NCI-H774 (cell line): ENCODE measurements around the gene TNRC6C.

Source experiments
- DNase-seq: peaks from one replicate; lab custom pipeline; 2025; lab: John Stamatoyannopoulos, UW

Gene TNRC6C

DNA sequence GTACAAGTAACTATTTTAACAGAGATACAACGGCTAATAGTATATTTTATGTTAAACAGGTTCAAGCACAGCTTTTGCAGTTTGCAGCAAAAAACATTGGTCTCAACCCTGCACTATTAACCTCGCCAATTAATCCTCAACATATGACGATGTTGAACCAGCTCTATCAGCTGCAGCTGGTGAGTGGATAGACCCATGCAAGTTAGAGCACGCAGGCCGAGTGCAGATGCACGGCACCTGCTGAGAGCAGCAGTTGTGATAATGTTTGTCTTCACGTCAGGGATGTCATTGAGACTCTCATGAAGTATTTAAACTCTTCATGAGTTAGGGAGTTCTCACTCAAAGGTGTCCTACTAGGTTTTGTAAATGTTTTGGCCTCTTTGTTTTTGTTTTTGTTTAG lies 124.5 kb downstream of the TNRC6C start:
- DNase-seq, result peak; percentile 70

DNA sequence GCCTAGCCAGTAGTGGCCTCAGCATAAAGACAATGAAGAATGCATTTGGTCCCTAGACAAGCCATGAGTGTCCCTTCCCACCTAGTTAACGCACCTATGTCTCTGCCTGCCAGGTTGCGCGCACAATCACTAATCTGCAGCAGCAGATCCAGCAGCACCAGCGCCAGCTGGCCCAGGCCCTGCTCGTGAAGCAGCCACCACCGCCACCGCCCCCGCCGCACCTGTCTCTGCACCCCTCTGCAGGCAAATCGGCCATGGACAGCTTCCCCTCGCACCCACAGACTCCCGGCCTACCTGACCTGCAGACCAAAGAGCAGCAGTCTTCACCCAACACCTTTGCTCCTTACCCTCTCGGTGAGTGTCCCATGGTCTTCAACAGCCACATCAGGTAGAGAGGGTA lies 128.2 kb downstream of the TNRC6C start:
- no peak for DNase-seq

- DNase-seq, result no peak
These were observed 130.0 kb downstream of the TNRC6C start for GRCh38 chr17:78088529-78088928.

- DNase-seq, result no peak
These were observed 131.2 kb downstream of the TNRC6C start for GRCh38 chr17:78089576-78090281.

GRCh38 chr17:78092794-78093324 lies 134.4 kb downstream of the TNRC6C start:
- DNase-seq, result no peak

DNA sequence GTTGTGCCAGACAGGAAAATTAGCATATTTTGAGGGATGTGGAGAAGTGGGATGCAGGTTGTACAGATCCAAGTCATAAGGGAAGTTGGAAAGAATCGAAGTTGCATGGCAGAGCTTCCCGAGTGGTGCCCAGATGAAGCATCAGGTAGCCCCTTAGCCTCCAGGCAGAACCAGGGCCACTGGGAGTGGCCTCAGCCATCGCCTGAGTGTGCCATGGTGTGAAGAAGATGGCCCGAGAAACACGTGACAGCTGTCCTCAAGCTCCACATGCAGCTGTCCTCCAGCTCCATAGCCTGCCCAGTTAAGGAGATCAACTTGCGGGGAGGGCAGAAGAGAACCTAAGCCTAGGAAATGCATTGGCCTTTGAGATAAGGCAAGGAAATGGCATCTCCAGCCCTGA lies 136.5 kb downstream of the TNRC6C start:
- DNase-seq, result no peak

DNA sequence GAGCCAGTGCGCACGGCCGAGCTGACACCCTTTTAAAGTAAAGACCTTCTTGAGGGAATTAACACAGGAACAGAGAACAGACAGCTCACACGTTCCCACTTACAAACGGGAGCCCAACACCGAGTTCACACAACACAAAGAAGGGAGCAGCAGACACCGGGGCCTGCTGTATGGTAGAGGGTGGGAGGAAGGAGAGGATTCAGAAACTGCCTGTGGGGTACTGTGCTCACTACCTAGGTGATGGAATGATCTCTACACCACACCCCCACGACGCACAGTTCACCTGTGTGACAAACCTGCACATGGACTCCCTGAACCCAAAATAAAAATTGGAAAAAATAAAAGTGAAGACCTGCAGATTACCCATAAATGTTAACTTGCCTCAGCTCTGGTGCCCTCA lies 137.6 kb downstream of the TNRC6C start:
- DNase-seq, result no peak

DNA sequence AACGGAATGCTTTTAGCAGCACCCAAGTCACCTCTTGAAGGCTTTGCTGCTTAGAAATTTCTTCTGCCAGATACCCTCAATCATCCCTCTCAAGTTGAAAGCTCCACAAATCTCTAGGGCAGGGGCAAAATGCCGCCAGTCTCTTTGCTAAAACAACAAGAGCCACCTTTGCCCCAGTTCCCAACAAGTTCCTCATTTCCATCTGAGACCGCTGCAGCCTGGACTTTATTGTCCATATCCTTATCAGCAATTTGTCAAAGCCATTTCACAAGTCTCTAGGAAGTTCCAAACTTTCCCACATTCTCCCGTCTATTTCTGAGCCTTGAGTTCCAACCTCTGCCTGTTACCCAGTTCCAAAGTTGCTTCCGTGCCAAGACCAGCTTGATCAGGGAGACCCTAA lies 142.6 kb downstream of the TNRC6C start:
- no peak for DNase-seq

DNA sequence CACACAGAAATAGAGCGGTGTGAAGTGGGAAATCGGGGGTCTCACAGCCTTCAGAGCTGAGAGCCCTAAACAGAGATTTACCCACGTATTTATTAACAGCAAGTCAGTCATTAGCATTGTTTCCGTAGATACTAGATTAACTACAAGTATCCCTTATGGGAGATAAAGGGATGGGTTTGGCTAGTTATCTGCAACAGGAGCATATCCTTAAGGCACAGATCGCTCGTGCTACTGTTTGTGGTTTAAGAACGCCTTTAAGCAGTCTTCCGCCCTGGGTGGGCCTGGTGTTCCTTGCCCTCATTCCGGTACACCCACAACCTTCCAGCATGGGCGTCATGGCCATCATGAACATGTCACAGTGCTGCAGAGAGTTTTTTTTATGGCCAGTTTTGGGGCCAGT lies 143.0 kb downstream of the TNRC6C start:
- no peak for DNase-seq

GRCh38 chr17:78103311-78103710 lies 144.8 kb downstream of the TNRC6C start:
- DNase-seq, result no peak

GRCh38 chr17:78104540-78104941 lies 146.0 kb downstream of the TNRC6C start:
- DNase-seq, result no peak

GRCh38 chr17:78105101-78105500 lies 146.6 kb downstream of the TNRC6C start:
- no peak for DNase-seq

DNA sequence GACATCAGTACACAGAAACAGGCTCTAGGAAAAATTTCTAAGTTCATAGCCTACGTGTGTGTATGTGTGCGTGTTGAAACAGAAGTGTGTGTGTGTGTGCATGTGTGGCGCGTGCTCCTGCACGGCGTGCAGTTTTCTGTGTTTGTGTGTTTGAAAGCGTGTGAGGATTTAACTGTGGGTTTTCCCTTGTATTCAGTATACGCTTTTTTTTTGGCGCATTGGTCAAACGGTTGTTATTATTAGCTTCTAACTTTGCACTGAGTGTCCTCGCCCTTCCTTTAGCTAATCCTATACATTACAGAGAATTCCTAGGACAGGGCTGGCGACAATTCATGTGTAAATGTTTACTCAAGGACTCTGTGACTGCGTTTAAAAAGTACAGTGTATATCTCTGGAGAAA lies 147.0 kb downstream of the TNRC6C start:
- peak; percentile 3 for DNase-seq

DNA sequence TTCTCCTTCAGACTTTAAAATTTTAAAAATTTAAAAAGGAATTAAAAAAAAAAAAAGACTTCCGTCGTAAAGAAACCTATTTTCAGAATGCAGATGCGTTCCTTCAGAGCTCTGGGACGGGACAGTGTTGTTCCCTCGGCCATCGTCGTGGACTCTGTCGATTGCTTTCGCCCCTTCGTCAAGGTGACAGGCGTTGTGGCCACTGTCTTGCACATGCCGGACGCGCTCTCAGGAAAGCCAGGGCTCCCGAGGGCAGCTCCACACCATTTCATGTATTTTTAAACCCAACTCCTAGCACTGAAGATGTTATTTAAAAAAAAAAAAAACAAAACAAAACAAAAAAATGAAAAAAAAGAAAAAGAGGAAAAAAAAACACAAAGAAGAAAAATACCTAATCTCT lies 147.7 kb downstream of the TNRC6C start:
- DNase-seq, result no peak

DNA sequence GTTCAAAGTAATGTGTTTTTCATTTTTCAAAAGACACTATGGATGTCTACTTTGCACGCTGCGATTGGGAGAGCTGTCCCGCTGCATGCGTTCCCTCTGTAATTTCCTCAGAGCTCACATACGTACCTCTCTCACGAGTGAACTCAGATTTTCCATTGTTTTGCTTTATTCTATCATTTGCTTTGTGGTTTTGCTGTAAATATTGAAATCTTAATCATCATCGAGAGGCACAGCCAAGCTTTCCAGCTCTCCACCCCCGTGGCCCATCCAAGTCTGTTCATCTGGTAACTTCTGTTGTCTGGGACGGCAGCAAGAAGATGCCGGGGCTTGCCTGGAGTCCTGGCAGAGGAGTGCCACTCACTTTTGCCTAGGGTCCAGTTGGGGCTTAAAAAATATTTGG lies 149.0 kb downstream of the TNRC6C start:
- DNase-seq, result no peak

GRCh38 chr17:78107976-78108725 lies 149.6 kb downstream of the TNRC6C start:
- no peak for DNase-seq

- no peak for DNase-seq
These were observed 150.4 kb downstream of the TNRC6C start for GRCh38 chr17:78108726-78109488.

GRCh38 chr17:78109489-78109761 lies 150.9 kb downstream of the TNRC6C start:
- DNase-seq, result no peak

- DNase-seq, result no peak
These were observed 152.0 kb downstream of the TNRC6C start for GRCh38 chr17:78110363-78111015.

DNA sequence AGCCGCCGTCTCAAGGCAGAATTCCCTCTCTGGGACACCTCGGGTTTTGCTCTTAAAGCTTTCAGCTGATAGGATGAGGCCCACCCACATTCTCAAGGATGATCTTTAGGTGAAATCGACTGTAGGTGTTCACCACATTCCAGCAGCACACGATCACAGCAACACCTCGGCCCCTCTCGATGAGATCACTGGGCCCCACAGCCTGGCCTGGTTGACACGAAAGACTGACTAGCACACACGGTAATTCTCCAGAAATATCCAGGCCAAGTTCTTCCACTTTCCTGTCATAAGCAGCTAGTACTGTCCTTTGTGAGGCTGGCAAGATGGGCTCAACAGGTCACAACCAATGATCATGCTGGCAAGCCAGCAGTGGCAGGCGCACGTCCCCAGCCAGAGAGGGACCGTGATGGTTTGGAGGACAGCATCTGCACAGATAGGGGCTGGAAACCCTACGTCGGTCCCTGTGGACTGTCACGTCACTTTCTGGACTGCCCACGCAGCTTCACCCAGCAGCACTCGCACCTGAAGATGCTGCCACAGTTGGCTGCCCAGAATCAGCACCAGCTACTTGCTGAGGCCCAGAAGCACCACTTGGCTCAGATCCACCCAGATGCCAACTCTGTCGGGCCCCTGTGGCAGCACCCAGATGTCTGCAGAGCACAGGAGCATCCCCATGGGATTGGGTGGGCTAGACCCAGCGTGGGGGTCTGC lies 152.7 kb downstream of the TNRC6C start:
- DNase-seq, result no peak

DNA sequence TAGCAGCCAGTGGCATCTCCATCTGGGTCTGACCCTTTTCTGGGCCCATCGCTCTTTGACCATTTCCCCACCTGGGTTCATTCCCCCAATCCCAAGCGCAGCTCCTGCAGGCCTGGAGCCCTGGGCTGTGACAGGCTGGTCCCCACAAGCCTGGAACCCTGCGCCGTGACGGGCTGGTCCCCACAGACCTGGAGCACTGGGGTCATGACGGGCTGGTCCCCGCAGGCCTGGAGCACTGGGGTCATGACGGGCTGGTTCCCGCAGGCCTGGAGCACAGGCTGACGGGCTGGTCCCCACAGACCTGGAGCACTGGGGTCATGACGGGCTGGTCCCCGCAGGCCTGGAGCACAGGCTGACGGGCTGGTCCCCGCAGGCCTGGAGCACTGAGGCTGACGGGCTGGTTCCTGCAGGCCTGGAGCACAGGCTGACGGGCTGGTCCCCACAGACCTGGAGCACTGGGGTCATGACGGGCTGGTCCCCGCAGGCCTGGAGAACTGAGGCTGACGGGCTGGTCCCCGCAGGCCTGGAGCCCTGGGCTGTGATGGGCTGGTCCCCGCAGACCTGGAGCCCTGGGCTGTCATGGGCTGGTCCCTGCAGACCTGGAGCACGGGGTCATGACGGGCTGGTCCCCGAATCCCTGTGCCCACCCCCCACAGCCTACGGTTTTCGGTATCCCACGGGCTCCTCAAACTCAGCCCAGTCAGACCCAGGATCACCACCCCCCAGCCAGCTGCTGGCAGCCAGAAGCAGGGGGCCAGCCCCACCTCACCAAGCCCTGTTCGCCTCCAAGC lies 153.4 kb downstream of the TNRC6C start:
- no peak for DNase-seq
